Neutrophil (primary cell): Measurements from ENCODE around the gene CAPN15.

ENCODE experiments used
- H3K27ac ChIP-seq: fragments of 200-600 bp; sonication (generic); 2 replicates; pipeline ENCODE4 v1.5.1; 2016; ENCODE audit warnings: mild to moderate bottlenecking, moderate library complexity
- H3K27me3 ChIP-seq: fragments of 200-600 bp; sonication (generic); 2 replicates; pipeline ENCODE4 v1.6.0; 2016; ENCODE audit warnings: mild to moderate bottlenecking
- H3K36me3 ChIP-seq: fragments of 200-600 bp; sonication (generic); 2 replicates; pipeline ENCODE4 v1.5.1; 2017
- H3K4me1 ChIP-seq, 2 experiments: fragments of 200-600 bp in 1 of 2; sonication (generic) in 1 of 2; 1 replicate in 1 of 2; 2 replicates in 1 of 2; pipeline versions ENCODE4 v1.5.1 to v1.6.1; 2013 to 2016; ENCODE audit warnings: low read depth in 1 of 2, low read length in 1 of 2, mild to moderate bottlenecking in 1 of 2, moderate library complexity in 1 of 2; ENCODE audit not compliant: control insufficient read depth in 1 of 2, insufficient read depth in 1 of 2
- H3K4me3 ChIP-seq, 2 experiments: fragments of 200-600 bp in 1 of 2; sonication (generic) in 1 of 2; 1 replicate in 1 of 2; 2 replicates in 1 of 2; pipeline ENCODE4 v1.5.1; 2013 to 2016; ENCODE audit warnings: low read depth in 1 of 2, low read length in 1 of 2, mild to moderate bottlenecking in 1 of 2, moderate library complexity in 1 of 2
- H3K9me3 ChIP-seq: fragments of 200-600 bp; sonication (generic); 2 replicates; pipeline ENCODE4 v1.5.1; 2016
- TF ChIP-seq, protein P1 (sequence below): fragments of 200-600 bp; sonication (generic); IDR thresholded peaks from 2 replicates; pipeline ENCODE4 v1.5.1; 2016; ENCODE audit warnings: antibody characterized with exemption

Gene CAPN15

DNA sequence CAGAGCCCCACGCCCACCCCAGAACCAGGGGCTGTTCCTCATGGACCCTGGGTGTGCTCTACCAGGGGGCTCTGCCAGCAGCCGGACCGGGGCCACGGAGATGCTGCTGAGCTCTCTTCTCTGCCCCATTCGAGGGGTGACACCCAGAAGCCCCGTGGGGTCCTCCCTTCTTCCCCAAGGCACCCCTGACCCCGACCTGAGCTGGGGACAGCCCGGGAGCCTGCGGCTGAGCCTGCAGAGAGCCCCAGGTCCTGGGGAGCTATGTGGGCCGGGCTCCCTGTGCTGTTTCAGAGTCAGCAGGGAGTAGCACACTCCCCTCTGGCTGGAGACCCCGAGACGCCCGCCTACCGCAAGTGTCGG, 31.5 kb downstream of the CAPN15 start:
- no peak overlapping the region for H3K4me3 ChIP-seq
- no peaks in the 10 kb centered on the region for H3K4me1 ChIP-seq
- TF ChIP-seq, protein P1, sequence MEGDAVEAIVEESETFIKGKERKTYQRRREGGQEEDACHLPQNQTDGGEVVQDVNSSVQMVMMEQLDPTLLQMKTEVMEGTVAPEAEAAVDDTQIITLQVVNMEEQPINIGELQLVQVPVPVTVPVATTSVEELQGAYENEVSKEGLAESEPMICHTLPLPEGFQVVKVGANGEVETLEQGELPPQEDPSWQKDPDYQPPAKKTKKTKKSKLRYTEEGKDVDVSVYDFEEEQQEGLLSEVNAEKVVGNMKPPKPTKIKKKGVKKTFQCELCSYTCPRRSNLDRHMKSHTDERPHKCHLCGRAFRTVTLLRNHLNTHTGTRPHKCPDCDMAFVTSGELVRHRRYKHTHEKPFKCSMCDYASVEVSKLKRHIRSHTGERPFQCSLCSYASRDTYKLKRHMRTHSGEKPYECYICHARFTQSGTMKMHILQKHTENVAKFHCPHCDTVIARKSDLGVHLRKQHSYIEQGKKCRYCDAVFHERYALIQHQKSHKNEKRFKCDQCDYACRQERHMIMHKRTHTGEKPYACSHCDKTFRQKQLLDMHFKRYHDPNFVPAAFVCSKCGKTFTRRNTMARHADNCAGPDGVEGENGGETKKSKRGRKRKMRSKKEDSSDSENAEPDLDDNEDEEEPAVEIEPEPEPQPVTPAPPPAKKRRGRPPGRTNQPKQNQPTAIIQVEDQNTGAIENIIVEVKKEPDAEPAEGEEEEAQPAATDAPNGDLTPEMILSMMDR = no peak
- no peak overlapping the region for H3K27ac ChIP-seq
- peaks cover 4% of the 10 kb centered on the region for H3K36me3 ChIP-seq
- peaks cover 65% of the 10 kb centered on the region for H3K27me3 ChIP-seq
- H3K9me3 ChIP-seq = no peaks in the 10 kb centered on the region

DNA sequence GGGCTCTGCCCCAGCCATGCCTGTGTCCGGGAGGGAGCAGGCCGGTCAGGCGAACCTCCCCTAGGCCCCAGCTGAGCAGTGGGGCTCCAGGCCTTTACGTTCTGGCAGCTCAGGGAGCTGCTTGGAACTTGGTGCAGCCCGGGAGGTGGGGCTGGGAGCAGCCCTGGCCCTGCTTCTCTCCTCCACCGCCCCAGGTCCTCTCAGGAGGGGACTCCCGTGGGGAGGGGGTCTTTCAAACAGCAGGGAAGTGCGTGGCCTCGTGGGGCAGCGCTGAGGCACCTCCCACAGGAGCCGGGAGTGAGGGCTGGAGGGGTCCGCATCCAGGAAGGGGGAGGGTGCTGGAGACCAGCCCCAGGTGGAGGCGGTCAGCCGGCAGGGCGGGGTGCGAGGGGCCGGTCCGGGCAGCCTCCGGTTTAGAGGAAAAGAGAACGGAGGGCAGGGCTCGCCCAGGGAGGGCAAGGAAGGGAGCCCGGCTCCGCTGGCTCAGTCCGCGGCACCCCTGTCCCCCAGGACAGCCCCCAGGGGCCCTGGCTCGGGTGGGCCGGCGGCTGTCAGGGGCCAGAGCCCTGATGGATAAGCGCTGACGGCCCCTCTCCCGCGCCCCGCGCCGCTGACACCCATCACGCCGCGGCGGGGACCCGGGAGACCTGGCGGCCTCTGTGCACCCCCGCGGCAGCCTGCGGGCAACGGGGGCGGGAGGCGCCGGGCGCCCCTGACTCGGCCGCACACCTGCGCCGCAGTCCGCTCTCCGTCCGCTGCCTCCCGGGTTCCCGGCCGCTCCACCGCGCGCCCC, 32.1 kb downstream of the CAPN15 start:
- peaks cover 65% of the 10 kb centered on the region for H3K27me3 ChIP-seq
- H3K27ac ChIP-seq = no peak overlapping the region
- H3K9me3 ChIP-seq = no peaks in the 10 kb centered on the region
- no peaks in the 10 kb centered on the region for H3K36me3 ChIP-seq
- H3K4me3 ChIP-seq = no peak overlapping the region
- TF ChIP-seq, protein P1 = no peak
- H3K4me1 ChIP-seq = no peaks in the 10 kb centered on the region

DNA sequence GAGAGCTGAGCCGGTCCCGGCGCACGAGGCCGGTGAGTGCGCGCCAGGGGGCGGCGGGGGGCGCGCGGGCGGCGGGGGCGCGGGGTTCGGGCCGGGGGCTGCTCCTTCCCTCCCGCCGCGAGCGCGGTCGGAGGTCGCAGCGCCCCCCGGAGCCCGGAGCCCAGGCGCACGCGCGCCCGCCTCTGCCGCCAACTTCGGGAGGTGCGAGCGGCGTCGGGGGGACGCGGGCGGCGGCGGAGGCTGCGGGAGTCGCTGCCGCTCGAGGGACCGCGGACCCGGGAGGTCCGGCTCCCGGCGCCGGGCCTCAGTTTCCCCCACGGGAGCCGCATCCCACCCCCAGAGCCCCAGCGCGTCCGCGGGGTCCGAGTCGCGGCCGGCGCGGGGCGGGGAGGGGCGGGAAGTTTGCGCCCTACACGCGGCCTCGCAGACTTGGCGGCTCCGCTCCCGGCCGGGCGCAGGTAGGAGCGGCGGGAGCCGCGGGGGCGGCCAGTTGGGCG, 32.7 kb downstream of the CAPN15 start, which contains the start of gene PRR35:
TSS of gene PRR35 (plus strand) at position 191 of the 497 bp plus-strand sequence. CDS start 2,901 bp downstream, outside the sequence.
- no peaks in the 10 kb centered on the region for H3K36me3 ChIP-seq
- H3K27me3 ChIP-seq = peaks cover 65% of the 10 kb centered on the region
- TF ChIP-seq, protein P1 = no peak
- H3K9me3 ChIP-seq = no peaks in the 10 kb centered on the region
- H3K27ac ChIP-seq = no peak within 1 kb of the TSS
- H3K4me3 ChIP-seq = no peak within 1 kb of the TSS
- no peaks in the 10 kb centered on the region for H3K4me1 ChIP-seq

DNA sequence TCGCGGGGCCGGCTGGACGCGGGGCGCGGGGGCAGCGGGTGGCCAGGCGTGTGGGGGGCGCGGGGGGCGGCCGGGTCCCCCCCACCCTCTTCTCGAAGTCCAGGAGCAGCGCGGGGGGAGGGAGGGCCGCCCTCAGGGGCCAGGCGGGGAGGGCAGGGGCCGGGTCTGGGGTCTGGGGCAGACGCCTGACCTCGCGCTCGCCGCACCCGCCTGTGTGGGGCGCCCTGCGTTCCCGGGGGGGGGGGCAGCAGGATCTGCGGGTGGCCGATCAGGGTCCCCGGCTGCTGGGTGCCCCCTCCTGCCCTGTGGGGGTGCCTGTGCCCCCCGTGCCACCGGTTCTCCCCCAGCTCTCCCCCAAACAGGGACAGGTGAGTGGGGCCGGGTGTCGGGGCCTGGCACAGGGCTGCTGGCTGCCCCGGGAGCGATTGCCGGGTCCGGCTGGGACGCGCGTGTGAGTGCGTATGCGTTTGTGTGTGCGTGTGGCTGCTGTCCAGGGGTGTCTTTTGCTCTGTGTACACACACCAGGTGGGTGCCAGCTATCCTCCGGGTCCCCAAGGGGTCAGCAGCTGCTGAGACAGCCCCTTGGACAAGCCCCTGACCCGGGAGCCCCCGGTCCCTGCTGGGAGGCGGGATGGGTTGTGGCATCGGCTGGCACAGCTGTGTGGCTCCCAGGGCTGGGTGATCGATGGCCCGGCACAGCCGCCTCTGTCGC, 33.3 kb downstream of the CAPN15 start:
- no peaks in the 10 kb centered on the region for H3K9me3 ChIP-seq
- TF ChIP-seq, protein P1 = no peak
- no peak overlapping the region for H3K4me3 ChIP-seq
- H3K4me1 ChIP-seq = no peaks in the 10 kb centered on the region
- peaks cover 65% of the 10 kb centered on the region for H3K27me3 ChIP-seq
- no peak overlapping the region for H3K27ac ChIP-seq
- H3K36me3 ChIP-seq = no peaks in the 10 kb centered on the region

DNA sequence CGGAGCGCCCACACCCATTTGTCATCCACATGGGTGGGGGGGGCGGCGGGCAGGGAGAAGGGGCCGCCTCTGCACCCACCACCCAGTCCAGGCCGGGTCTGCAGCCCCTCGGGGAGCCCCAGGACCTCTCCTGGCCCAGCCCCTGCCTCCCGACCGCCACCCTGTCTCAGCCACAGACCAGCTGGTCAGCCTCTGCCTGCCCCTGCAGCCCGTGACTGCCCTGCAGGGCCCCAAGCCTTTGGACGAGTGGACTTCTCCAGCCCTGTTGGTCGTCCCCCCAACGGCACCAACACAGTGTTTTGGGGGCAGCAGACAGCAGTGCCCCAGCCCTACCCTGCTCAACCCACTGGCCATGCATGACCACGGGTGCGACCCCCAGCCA, 33.9 kb downstream of the CAPN15 start:
- no peaks in the 10 kb centered on the region for H3K9me3 ChIP-seq

More for the DNA sequence above, 33.9 kb downstream of the CAPN15 start:
- TF ChIP-seq, protein P1 = no peak
- Histone ChIP-seq H3K27me3 (peaks cover 65% of the 10 kb centered on the region), H3K27ac (no peak overlapping the region), H3K36me3 (no peaks in the 10 kb centered on the region), H3K4me1 (peaks cover 0 to under 1% of the 10 kb centered on the region in 2 experiments), H3K4me3 (no peak overlapping the region)
